HCT116 (cell line): Measurements from ENCODE around the gene ZNF439. TPM values are rescaled to one million over a fixed set of nuclear protein-coding genes. Genes with fewer than 3 reads are reported as not detected.

ENCODE experiments used
- ATAC-seq: fragments of 200-7000 bp; cut with Tn5 transposase; 2 replicates; pipeline ENCODE4 v1.9.1; 2020; ENCODE audit warnings: mild to moderate bottlenecking, moderate library complexity
- BruUV-seq: library from RNA; stranded (reverse); fragments of 400-500 nt; replicated peaks from 2 replicates; lab custom pipeline; 2021; lab: Mats Ljungman, UMichigan
- CTCF ChIA-PET: fragments of 300-600 bp; sonication (Branson Sonifier 250); formaldehyde crosslinking; loops from one replicate; lab custom pipeline; 2021; ENCODE audit warnings: antibody characterized with exemption; lab: Charles Lee
- POLR2A ChIA-PET: fragments of 300-600, 350-600 bp; sonication (Branson Sonifier 250); formaldehyde crosslinking; loops from one replicate; lab custom pipeline; 2021; ENCODE audit warnings: antibody characterized with exemption; lab: Charles Lee
- RAD21 ChIA-PET, 2 experiments: fragments of 300-600 bp; sonication (Branson Sonifier 250); formaldehyde crosslinking; loops; one replicate each; lab custom pipeline; 2023; ENCODE audit warnings: low total read pairs in 2 of 2; ENCODE audit not compliant: uncharacterized antibody in 2 of 2, unreplicated experiment in 2 of 2, low non-redundant PET in 1 of 2; lab: Charles Lee
- DNase-seq: peaks from one replicate; pipeline ENCODE4 v3.0.0-alpha.2; 2010; ENCODE audit warnings: low read depth, low spot score
- H2AFZ ChIP-seq: fragments of 200-600 bp; shearing (Covaris generic), sonication (generic); 2 replicates; pipeline ENCODE4 v1.6.1; 2017; ENCODE audit warnings: low read depth, mixed run types, mixed read lengths, antibody characterized with exemption, low read length; ENCODE audit not compliant: poor library complexity, severe bottlenecking
- H3K27ac ChIP-seq: 2 replicates; pipeline ENCODE4 v1.5.1; 2012; ENCODE audit warnings: low read depth, low read length
- H3K27me3 ChIP-seq: fragments of 200-600 bp; sonication (generic); 2 replicates; pipeline ENCODE4 v1.6.1; 2016; ENCODE audit warnings: mixed run types, low read length, mixed read lengths; ENCODE audit not compliant: insufficient read depth
- H3K36me3 ChIP-seq, 2 experiments: fragments of 200-500 bp in 1 of 2; fragments of 200-600 bp in 1 of 2; sonication (Bioruptor generic) in 1 of 2; sonication (generic) in 1 of 2; 2 replicates each; pipeline versions ENCODE4 v1.5.1 to v1.6.1; 2014 to 2016; ENCODE audit warnings: low read length in 2 of 2, inconsistent platforms in 1 of 2, mixed read lengths in 1 of 2, mixed run types in 1 of 2; ENCODE audit not compliant: insufficient read depth in 2 of 2, control insufficient read depth in 1 of 2
- H3K4me1 ChIP-seq, 2 experiments: fragments of 200-600 bp in 1 of 2; sonication (generic) in 1 of 2; 2 replicates each; pipeline versions ENCODE4 v1.5.1 to v1.6.1; 2012 to 2017; ENCODE audit warnings: low read length in 2 of 2, inconsistent platforms in 1 of 2, mild to moderate bottlenecking in 1 of 2, mixed read lengths in 1 of 2, mixed run types in 1 of 2, moderate library complexity in 1 of 2; ENCODE audit not compliant: insufficient read depth in 2 of 2, control insufficient read depth in 1 of 2
- H3K4me2 ChIP-seq: fragments of 200-600 bp; sonication (generic); 2 replicates; pipeline ENCODE4 v1.6.1; 2017; ENCODE audit warnings: mixed run types, low read length, mixed read lengths
- H3K4me3 ChIP-seq, 2 experiments: fragments of 200-600 bp in 1 of 2; sonication (generic) in 1 of 2; replicated peaks in 1 of 2; 2 replicates each; pipeline ENCODE4 v1.5.1; 2011 to 2016; ENCODE audit warnings: low read length in 2 of 2, control low read depth in 1 of 2, low read depth in 1 of 2, mild to moderate bottlenecking in 1 of 2, mixed read lengths in 1 of 2, mixed run types in 1 of 2
- H3K79me2 ChIP-seq: fragments of 200-600 bp; sonication (generic); 2 replicates; pipeline ENCODE4 v1.6.1; 2017; ENCODE audit warnings: mild to moderate bottlenecking, mixed run types, low read length, moderate library complexity, mixed read lengths; ENCODE audit not compliant: insufficient read depth
- H3K9ac ChIP-seq: fragments of 200-600 bp; sonication (generic); 2 replicates; pipeline ENCODE4 v1.6.1; 2016; ENCODE audit warnings: low read length, mixed read lengths
- H3K9me2 ChIP-seq: fragments of 200-600 bp; sonication (generic), shearing (Covaris generic); 2 replicates; pipeline ENCODE4 v1.6.1; 2017; ENCODE audit warnings: mixed run types, mild to moderate bottlenecking, moderate library complexity; ENCODE audit not compliant: insufficient read depth
- H3K9me3 ChIP-seq, 2 experiments: fragments of 200-500 bp in 1 of 2; fragments of 200-600 bp in 1 of 2; sonication (Bioruptor generic) in 1 of 2; sonication (generic) in 1 of 2; 2 replicates each; pipeline ENCODE4 v1.6.1; 2014 to 2017; ENCODE audit warnings: low read length in 2 of 2, mixed read lengths in 2 of 2, inconsistent platforms in 1 of 2, low read depth in 1 of 2, mild to moderate bottlenecking in 1 of 2, mixed run types in 1 of 2, moderate library complexity in 1 of 2; ENCODE audit not compliant: control insufficient read depth in 1 of 2, insufficient read depth in 1 of 2
- H4K20me1 ChIP-seq: fragments of 200-600 bp; sonication (generic), shearing (Covaris generic); 2 replicates; pipeline ENCODE4 v1.6.1; 2017; ENCODE audit warnings: mixed run types, mild to moderate bottlenecking, moderate library complexity; ENCODE audit not compliant: insufficient read depth
- EZH2 ChIP-seq: fragments of 200-600 bp; sonication (generic); IDR thresholded peaks from 2 replicates; pipeline ENCODE4 v1.6.1; 2017; ENCODE audit warnings: antibody characterized with exemption, mixed run types
- EZH2phosphoT487 ChIP-seq: fragments of 200-600 bp; IDR thresholded peaks from 2 replicates; pipeline ENCODE4 v1.6.1; 2018; ENCODE audit warnings: antibody characterized with exemption, borderline replicate concordance
- FOSL1 ChIP-seq: IDR thresholded peaks from 2 replicates; pipeline ENCODE4 v1.6.1; 2012; ENCODE audit warnings: low read depth
- POLR2A ChIP-seq: IDR thresholded peaks from 2 replicates; pipeline ENCODE4 v1.7.0; 2011; ENCODE audit warnings: borderline replicate concordance; ENCODE audit not compliant: insufficient read depth, insufficient read length; ENCODE audit errors: extremely low read depth
- RAD21 ChIP-seq: IDR thresholded peaks from 2 replicates; pipeline ENCODE4 v1.6.1; 2012; ENCODE audit warnings: low read depth, mild to moderate bottlenecking
- SP1 ChIP-seq: IDR thresholded peaks from 2 replicates; pipeline ENCODE4 v1.6.1; 2012; ENCODE audit warnings: low read depth
- SRF ChIP-seq: IDR thresholded peaks from 2 replicates; pipeline ENCODE4 v1.6.1; 2012; ENCODE audit warnings: low read depth
- TCF7L2 ChIP-seq: IDR thresholded peaks from 2 replicates; pipeline ENCODE4 v1.7.0; 2011; ENCODE audit warnings: borderline replicate concordance, inconsistent platforms; ENCODE audit not compliant: insufficient read depth, insufficient read length; ENCODE audit errors: extremely low read depth
- ZFX ChIP-seq: fragments of 450-650 bp; IDR thresholded peaks from 2 replicates; pipeline ENCODE4 v1.6.1; 2017
- intact Hi-C: fragments of 100-400 bp; cut with micrococcal nuclease; formaldehyde crosslinking; loops from 2 replicates; pipeline ENCODE4 v1.10.0; 2022
- total RNA-seq: library from RNA; stranded (reverse); gene quantifications from one replicate; pipeline ENCODE4 v1.2.1, GENCODE V29; 2021; ENCODE audit not compliant: unreplicated experiment
- TF ChIP-seq, protein P1 (sequence below): IDR thresholded peaks from 2 replicates; pipeline ENCODE4 v1.6.1; 2011; ENCODE audit warnings: mild to moderate bottlenecking, low read length, moderate library complexity; ENCODE audit not compliant: insufficient replicate concordance; ENCODE audit errors: extremely low read depth
- TF ChIP-seq, protein P2 (sequence below), 3 experiments: fragments of 200-600 bp in 1 of 3; sonication (generic) in 1 of 3; IDR thresholded peaks in 2 of 3; conservative IDR thresholded peaks in 1 of 3; 2 replicates each; pipeline ENCODE4 v1.5.1; 2012 to 2017; ENCODE audit warnings: low read depth in 2 of 3, low read length in 2 of 3, antibody characterized with exemption in 1 of 3, borderline replicate concordance in 1 of 3, control low read depth in 1 of 3, mild to moderate bottlenecking in 1 of 3, mixed read lengths in 1 of 3, mixed run types in 1 of 3, moderate library complexity in 1 of 3; ENCODE audit not compliant: insufficient read depth in 1 of 3

ZNF439 gene
- total RNA-seq, 1 experiment from 2014 or later, result not detected

GRCh38 chr19:11881151-11881800, 32.8 kb downstream of the ZNF439 start:
- peaks cover 0 to 3% of the 10 kb centered on the region in 2 experiments; a peak in 2 of 4 replicates for H3K9me3 ChIP-seq
- H4K20me1 ChIP-seq, result no peaks in the 10 kb centered on the region
- H3K27ac ChIP-seq, result no peak overlapping the region
- no peak overlapping the region for H3K4me3 ChIP-seq
- no peaks in the 10 kb centered on the region for H3K4me1 ChIP-seq
- H3K9ac ChIP-seq, result no peak overlapping the region
- H3K9me2 ChIP-seq, result no peaks in the 10 kb centered on the region
- intact Hi-C loops, result loop anchor here (1.0 kb wide), 2 partner anchors 108 to 260 kb away; no protein-coding TSS in a partner anchor
- DNase-seq, result peak; percentile 23
- RAD21 ChIA-PET, result no interaction called here
- peak; percentile 70 for ATAC-seq
- CTCF ChIA-PET, result interaction anchor here (1.3 kb wide), 1 partner anchor 108 kb away, joined by 4 read pairs; no protein-coding TSS in a partner anchor
- no peaks in the 10 kb centered on the region for H3K27me3 ChIP-seq
- no peaks in the 10 kb centered on the region for H3K36me3 ChIP-seq
- no peaks in the 10 kb centered on the region for H3K79me2 ChIP-seq
- POLR2A ChIA-PET, result no interaction called here
- H2AFZ ChIP-seq, result no peak overlapping the region
- no peak overlapping the region for H3K4me2 ChIP-seq
- no TSS peak for BruUV-seq
- TF ChIP-seq TCF7L2, result no peak
- no peak for TF ChIP-seq FOSL1
- no peak for TF ChIP-seq SP1
- TF ChIP-seq, protein P1, sequence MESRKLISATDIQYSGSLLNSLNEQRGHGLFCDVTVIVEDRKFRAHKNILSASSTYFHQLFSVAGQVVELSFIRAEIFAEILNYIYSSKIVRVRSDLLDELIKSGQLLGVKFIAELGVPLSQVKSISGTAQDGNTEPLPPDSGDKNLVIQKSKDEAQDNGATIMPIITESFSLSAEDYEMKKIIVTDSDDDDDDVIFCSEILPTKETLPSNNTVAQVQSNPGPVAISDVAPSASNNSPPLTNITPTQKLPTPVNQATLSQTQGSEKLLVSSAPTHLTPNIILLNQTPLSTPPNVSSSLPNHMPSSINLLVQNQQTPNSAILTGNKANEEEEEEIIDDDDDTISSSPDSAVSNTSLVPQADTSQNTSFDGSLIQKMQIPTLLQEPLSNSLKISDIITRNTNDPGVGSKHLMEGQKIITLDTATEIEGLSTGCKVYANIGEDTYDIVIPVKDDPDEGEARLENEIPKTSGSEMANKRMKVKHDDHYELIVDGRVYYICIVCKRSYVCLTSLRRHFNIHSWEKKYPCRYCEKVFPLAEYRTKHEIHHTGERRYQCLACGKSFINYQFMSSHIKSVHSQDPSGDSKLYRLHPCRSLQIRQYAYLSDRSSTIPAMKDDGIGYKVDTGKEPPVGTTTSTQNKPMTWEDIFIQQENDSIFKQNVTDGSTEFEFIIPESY, result no peak
- TF ChIP-seq POLR2A, result no peak
- no peak for TF ChIP-seq ZFX
- TF ChIP-seq EZH2, result no peak
- no peak for TF ChIP-seq EZH2phosphoT487
- TF ChIP-seq RAD21, result peak; percentile 76
- TF ChIP-seq, protein P2, sequence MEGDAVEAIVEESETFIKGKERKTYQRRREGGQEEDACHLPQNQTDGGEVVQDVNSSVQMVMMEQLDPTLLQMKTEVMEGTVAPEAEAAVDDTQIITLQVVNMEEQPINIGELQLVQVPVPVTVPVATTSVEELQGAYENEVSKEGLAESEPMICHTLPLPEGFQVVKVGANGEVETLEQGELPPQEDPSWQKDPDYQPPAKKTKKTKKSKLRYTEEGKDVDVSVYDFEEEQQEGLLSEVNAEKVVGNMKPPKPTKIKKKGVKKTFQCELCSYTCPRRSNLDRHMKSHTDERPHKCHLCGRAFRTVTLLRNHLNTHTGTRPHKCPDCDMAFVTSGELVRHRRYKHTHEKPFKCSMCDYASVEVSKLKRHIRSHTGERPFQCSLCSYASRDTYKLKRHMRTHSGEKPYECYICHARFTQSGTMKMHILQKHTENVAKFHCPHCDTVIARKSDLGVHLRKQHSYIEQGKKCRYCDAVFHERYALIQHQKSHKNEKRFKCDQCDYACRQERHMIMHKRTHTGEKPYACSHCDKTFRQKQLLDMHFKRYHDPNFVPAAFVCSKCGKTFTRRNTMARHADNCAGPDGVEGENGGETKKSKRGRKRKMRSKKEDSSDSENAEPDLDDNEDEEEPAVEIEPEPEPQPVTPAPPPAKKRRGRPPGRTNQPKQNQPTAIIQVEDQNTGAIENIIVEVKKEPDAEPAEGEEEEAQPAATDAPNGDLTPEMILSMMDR (IDR thresholded peaks at IDR 0.05 in 2 of 3, conservative IDR thresholded peaks at IDR 0.05 in 1 of 3; ENCODE audit: borderline replicate concordance in 1 of 3, insufficient read depth in 1 of 3, low read depth in 2 of 3, low read length in 2 of 3), result peak; percentile 52 to 60 (median 58); a peak in 5 of 6 replicates
- TF ChIP-seq SRF, result no peak
- TF ChIP-seq, all 23 proteins: peak for 2
